Activated CD4-positive, alpha-beta T cell treated with anti-CD3 and anti-CD28 coated beads, Interleukin-2, amount 10 ng/mL, durations not matched to agents 7 days and 5 days (primary cell): ENCODE data around the gene ARHGAP31. TPM values are rescaled to one million over a fixed set of nuclear protein-coding genes. Genes with fewer than 3 reads are reported as not detected.
A peak's percentile ranks its signal among the peaks of the same experiment; 100 is the strongest.

ENCODE experiments used
- CTCF ChIA-PET: fragments of 350-600 bp; sonication (Branson Sonifier 250); formaldehyde crosslinking; loops from one replicate; lab custom pipeline; 2021; ENCODE audit warnings: antibody characterized with exemption; lab: Charles Lee
- POLR2A ChIA-PET: fragments of 350-600 bp; sonication (Branson Sonifier 250); formaldehyde crosslinking; loops from one replicate; lab custom pipeline; 2021; ENCODE audit warnings: antibody characterized with exemption; lab: Charles Lee
- DNase-seq: peaks from one replicate; pipeline ENCODE4 v3.0.0-alpha.2; 2020
- H3K27ac Mint-ChIP-seq: one replicate; pipeline ENCODE4 v1.8.0; 2021; ENCODE audit warnings: mild to moderate bottlenecking, moderate library complexity, mixed read lengths
- H3K27me3 Mint-ChIP-seq: one replicate; pipeline ENCODE4 v1.8.0; 2021; ENCODE audit warnings: mixed read lengths
- H3K36me3 Mint-ChIP-seq: one replicate; pipeline ENCODE4 v1.8.0; 2021; ENCODE audit warnings: low read depth, mixed read lengths
- H3K4me1 Mint-ChIP-seq: one replicate; pipeline ENCODE4 v1.8.0; 2021; ENCODE audit warnings: mixed read lengths
- H3K4me3 Mint-ChIP-seq: one replicate; pipeline ENCODE4 v1.8.0; 2021; ENCODE audit warnings: mild to moderate bottlenecking, moderate library complexity, mixed read lengths
- H3K9me3 Mint-ChIP-seq: one replicate; pipeline ENCODE4 v1.8.0; 2021; ENCODE audit warnings: mixed read lengths
- total RNA-seq, 2 experiments: library from RNA; stranded (reverse); gene quantifications; one replicate each; pipeline ENCODE4 v1.2.3, GENCODE V29; 2021

ARHGAP31 gene
- total RNA-seq, 2 experiments from 2014 or later = 2.0 to 2.4 TPM

DNA sequence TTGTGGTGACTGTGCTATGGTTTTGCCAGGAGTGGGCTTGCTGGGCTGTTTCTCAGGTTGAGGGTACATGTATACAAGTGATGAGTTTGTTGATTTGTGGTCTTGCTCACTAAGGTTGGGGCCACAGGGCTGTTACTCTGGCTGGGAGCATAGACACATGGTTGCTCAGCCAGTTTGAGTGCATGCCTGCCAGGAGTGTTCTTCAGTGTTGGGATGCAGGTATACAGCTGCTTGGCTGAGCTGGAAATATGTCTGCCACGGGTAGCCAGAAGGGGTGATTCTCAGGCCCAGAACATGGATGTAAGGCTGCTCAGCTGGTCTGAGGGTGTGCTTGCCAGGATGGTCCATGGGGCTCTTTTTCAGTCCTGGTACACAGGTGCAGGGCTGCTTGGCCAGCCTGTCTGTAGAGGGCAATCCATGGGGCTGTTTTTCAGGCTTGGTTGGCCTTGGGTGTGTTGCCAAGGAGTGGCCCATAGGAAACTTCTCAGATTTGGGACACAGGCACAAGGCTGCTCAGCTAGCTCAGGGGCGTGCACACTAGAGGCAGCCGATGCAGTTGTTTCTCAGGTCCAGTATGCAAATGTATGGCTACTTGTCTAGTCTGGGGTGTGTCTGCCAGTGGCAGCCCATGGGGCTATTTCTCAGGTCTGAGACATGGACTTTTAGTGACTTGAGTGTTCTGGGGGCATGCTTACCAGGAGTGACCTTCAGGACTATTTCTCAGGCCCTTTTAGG, 5.3 kb upstream of the ARHGAP31 start:
- ChIA-PET CTCF (interaction anchor here (0.6 kb wide), 1 partner anchor 461 kb away, joined by 4 read pairs; no protein-coding TSS in a partner anchor), POLR2A (no interaction called here)
- Mint-ChIP-seq H3K27ac (no peak overlapping the region), H3K9me3 (peaks cover 28% of the 10 kb centered on the region), H3K4me3 (no peak overlapping the region), H3K4me1 (peaks cover 16% of the 10 kb centered on the region), H3K27me3 (peaks cover 35% of the 10 kb centered on the region), H3K36me3 (peaks cover 12% of the 10 kb centered on the region)
- no peak for DNase-seq

DNA sequence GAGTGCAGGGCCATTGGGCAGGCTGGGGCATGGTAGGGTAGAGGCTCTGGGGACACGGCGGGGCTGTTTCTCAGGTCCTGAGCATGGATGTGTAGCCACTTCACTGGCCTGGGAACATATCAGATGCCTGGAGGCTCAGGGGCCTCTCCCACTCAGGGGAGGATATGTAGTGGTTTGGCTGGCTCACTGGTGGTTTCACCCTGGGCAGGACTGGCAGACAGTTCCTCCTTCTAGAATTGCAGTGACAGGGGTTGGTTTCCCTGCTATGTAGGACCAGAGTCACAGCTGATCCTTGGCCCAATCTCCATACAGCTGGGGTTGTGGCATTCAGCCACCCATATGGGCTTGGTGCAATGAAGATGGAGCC, 4.8 kb upstream of the ARHGAP31 start:
- Mint-ChIP-seq H3K4me1 (peaks cover 19% of the 10 kb centered on the region), H3K9me3 (peaks cover 27% of the 10 kb centered on the region), H3K27ac (no peak overlapping the region), H3K4me3 (no peak overlapping the region), H3K36me3 (peaks cover 12% of the 10 kb centered on the region), H3K27me3 (peaks cover 35% of the 10 kb centered on the region)
- ChIA-PET POLR2A (no interaction called here), CTCF (no interaction called here)
- no peak for DNase-seq

DNA sequence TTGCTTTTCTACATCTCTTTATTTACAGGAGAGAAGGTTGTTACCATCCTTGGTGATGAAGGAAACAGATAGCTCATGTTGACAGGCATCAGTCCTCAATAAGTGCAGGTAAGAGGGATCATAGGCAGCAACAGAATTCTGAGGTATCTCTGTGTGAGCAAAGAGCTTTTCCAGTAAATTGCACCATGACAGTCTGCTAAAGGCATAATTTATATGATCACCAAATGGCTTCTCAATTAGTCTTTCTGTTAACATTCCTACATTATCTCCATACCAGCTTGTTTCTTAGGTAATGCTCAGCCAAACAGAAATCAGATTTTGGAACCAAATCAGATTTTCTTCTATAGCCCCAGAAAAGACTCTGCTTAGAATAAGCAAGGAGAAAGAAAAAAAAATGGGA, 3.6 kb upstream of the ARHGAP31 start:
- H3K9me3 Mint-ChIP-seq = peaks cover 27% of the 10 kb centered on the region
- no peak overlapping the region for H3K27ac Mint-ChIP-seq
- H3K36me3 Mint-ChIP-seq = peaks cover 9% of the 10 kb centered on the region
- H3K4me3 Mint-ChIP-seq = no peak overlapping the region
- peaks cover 29% of the 10 kb centered on the region for H3K4me1 Mint-ChIP-seq
- ChIA-PET POLR2A (no interaction called here), CTCF (no interaction called here)
- no peak for DNase-seq
- peaks cover 28% of the 10 kb centered on the region for H3K27me3 Mint-ChIP-seq

DNA sequence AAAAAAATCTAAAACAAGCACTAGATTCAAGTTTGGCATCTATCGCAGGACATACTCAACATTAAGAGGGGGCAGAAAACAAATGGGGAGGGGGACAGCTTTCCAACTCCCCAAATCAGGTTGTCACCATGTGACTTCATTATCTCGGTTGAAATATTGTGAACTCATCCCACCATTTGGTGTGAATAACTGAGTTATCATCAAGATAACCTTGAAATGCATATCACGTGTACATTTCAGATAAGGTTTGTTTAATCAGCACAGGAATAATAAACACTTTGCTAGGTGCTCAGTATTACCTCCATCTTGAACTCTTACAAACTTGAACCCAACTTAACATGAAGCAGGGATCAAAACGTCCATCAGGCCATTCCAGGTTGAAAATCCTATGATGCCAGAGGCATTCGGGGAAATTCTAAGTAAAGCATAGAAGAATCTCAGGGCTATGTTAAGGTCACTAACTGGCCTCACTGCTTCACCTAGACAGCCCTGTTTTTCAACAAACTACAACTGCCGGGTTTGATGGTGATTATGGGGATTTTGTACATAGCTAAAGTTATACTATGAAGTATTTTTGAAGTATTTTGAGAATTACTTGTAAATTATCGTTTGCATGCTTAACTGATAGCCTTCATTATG, 3.0 kb upstream of the ARHGAP31 start:
- Mint-ChIP-seq H3K36me3 (peaks cover 9% of the 10 kb centered on the region), H3K4me1 (peaks cover 35% of the 10 kb centered on the region), H3K9me3 (peaks cover 22% of the 10 kb centered on the region), H3K27ac (no peak overlapping the region), H3K27me3 (peaks cover 28% of the 10 kb centered on the region), H3K4me3 (no peak overlapping the region)
- ChIA-PET CTCF (no interaction called here), POLR2A (no interaction called here)
- no peak for DNase-seq

DNA sequence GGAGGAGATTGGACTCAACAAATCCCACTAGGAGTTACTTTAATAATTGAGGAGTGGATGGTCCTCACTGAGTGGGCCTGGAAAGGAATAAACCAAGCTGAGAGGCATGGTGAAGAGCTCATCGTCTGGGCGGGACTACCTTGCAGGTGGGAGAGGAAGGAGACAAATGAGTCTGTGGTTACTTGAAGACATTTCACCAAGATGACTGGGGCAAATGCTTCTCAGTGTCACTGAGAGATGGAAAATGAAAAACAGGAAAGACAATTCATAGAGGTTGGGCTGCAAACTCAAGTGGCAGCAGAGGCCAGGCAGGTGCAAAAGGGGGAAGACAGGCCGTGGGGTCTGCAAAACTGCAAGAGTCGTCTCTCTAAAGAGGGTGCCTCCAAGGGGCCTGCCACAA, 1.5 kb upstream of the ARHGAP31 start:
- peak; percentile 21 for DNase-seq
- peaks cover 5% of the 10 kb centered on the region for H3K36me3 Mint-ChIP-seq
- H3K27me3 Mint-ChIP-seq = peaks cover 20% of the 10 kb centered on the region
- ChIA-PET POLR2A (no interaction called here), CTCF (interaction anchor here (0.5 to 1.3 kb wide), 4 partner anchors 10 to 46 kb away, joined by 3 to 5 read pairs (median 4); no protein-coding TSS in a partner anchor)
- H3K4me3 Mint-ChIP-seq = peak overlapping the region; percentile 78
- H3K9me3 Mint-ChIP-seq = peaks cover 11% of the 10 kb centered on the region
- H3K4me1 Mint-ChIP-seq = peaks cover 41% of the 10 kb centered on the region
- H3K27ac Mint-ChIP-seq = peak overlapping the region; percentile 86

DNA sequence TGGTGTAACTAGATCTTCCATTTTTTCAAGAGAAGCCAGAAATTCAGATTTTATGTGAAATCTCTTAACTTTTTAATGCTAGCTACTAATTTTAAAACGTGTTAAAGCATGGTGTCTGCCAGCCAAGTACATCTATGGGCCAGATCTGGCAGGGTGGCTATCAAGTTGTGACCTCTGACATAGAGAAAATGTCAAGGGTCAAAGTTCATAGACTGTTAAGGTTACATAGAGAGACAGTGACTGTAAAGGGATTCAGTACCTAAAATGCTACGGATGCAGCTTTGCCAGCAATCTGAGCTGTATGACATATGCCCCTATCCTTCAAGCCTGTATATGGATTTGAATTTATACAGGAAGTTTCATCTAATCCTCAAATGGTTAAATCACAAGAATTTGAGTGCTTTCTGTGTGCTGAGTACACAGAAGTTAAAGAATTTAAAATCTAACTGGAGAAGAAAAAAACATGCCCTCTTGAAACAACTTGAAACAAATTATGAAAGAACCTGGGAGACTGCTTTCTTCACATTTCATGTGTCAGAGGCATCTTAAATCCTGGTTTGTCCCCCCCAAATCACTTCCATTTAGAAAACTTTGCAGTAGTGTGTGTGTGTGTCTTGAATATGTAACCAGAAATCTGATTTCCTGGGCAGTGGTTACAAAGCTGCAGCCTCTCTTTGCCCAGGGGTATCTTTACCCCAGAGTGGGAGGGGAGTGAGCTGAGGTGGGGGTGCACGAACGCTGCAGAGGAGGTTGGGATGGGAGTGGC, 895 bp upstream of the ARHGAP31 start:
- H3K27ac Mint-ChIP-seq = peak overlapping the region; percentile 86
- H3K9me3 Mint-ChIP-seq = peaks cover 4% of the 10 kb centered on the region
- no peak for DNase-seq
- peaks cover 16% of the 10 kb centered on the region for H3K27me3 Mint-ChIP-seq
- peak overlapping the region; percentile 78 for H3K4me3 Mint-ChIP-seq
- peaks cover 3% of the 10 kb centered on the region for H3K36me3 Mint-ChIP-seq
- ChIA-PET CTCF (interaction anchor here (0.9 to 1.7 kb wide), 7 partner anchors 8 to 52 kb away, joined by 3 to 6 read pairs (median 4); no protein-coding TSS in a partner anchor), POLR2A (no interaction called here)
- H3K4me1 Mint-ChIP-seq = peaks cover 47% of the 10 kb centered on the region

DNA sequence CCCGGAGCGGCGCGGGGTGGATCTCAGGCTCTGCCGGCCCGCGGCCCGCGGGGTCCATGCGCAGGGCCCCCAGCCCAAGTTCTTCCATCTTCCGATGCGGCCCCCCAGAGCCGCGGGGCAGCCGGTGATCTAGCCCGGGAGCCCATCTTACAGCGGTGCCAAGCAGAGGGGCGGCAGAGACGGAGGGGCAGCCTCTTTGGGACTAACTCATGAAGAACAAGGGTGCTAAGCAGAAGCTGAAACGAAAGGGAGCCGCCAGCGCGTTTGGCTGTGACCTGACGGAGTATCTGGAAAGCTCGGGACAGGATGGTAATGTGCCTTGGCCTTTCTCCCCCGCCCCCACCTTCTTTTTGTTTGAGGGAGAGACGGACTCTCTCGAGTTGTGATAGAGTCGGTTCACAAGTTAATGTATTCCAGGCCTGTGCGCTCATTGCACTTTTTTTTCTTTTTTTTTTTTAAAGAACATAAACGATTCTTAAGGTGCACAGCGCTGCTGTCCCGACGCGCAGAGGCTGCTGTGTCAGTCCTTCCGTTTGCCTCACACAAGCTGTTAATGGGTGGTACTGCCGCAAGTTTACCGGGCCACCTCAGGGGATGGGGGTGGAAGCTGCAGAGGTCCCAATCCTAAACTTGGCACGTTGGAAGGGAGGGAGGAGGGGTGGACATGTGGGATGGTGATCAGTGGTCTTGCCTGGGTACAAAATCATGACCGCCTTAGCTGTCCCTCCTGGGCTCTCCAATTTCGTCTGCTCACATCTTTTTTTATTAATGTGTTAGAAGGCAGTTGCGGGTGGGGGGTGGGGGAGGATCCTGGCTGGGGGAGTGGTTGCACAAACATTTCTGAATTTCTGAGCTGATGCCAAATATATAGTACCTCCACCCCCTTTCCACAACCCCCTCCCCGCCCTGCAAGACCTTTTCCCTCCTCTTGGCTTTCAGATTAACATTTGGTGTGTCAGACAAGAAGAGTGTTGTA, 801 bp downstream of the ARHGAP31 start:
- no peaks in the 10 kb centered on the region for H3K36me3 Mint-ChIP-seq
- H3K9me3 Mint-ChIP-seq = no peaks in the 10 kb centered on the region
- H3K27me3 Mint-ChIP-seq = peaks cover 16% of the 10 kb centered on the region
- ChIA-PET POLR2A (no interaction called here), CTCF (interaction anchor here (0.7 to 1.7 kb wide), 6 partner anchors 8 to 54 kb away, joined by 3 to 6 read pairs (median 4); no protein-coding TSS in a partner anchor)
- peak overlapping the region; percentile 86 for H3K27ac Mint-ChIP-seq
- H3K4me1 Mint-ChIP-seq = peaks cover 50% of the 10 kb centered on the region
- H3K4me3 Mint-ChIP-seq = peak overlapping the region; percentile 78
- peak; percentile 49 for DNase-seq

DNA sequence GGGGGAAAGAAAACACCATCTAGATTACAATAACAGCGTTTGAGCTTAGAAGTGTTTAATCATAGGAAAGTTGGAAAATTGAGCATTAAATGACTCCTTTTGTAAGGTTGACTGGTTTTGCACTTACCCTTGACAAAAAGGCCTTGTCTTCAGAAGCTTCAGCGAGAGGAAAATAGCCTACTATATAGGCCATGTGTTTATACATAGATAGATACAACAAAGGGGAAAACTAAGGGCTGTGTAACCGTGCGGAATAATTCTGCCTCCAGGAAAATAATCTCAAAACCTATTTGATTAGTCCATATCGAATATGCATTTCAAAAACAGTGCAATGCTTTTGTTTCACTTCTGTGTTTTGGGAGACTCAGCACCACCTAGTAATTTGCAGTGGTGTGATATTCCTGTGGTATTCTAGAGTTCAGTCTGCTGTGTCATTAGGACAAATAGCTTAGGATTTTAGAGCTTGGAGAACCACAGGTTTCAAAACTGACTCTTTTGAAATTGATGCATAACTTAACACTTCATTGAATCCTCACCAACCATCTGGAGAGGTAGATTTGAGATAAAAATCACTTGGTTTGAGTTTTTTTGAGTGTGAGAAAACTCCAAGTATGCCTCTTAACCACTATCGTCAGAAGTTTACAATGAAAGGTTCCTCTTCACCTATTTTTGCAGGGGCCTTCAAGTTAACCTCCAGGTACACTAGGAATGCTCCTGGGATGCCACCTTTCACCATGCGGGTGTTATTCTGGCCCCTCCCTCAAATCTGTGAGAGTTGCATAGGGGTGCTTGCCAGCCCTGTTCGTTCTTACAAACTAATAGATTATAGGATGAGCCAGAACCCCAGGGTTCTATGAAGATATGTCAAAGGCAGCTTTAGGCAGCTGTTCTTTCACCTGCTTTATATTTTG, 1.9 kb downstream of the ARHGAP31 start:
- no peak for DNase-seq
- H3K9me3 Mint-ChIP-seq = no peaks in the 10 kb centered on the region
- no peak overlapping the region for H3K4me3 Mint-ChIP-seq
- POLR2A ChIA-PET = interaction anchor here (0.6 kb wide), 1 partner anchor 41 kb away, joined by 3 read pairs; no protein-coding TSS in a partner anchor
- CTCF ChIA-PET = interaction anchor here (0.7 to 2.0 kb wide), 4 partner anchors 10 to 51 kb away, joined by 3 to 6 read pairs (median 4); no protein-coding TSS in a partner anchor
- H3K27ac Mint-ChIP-seq = no peak overlapping the region
- peaks cover 10% of the 10 kb centered on the region for H3K27me3 Mint-ChIP-seq
- peaks cover 50% of the 10 kb centered on the region for H3K4me1 Mint-ChIP-seq
- H3K36me3 Mint-ChIP-seq = no peaks in the 10 kb centered on the region

DNA sequence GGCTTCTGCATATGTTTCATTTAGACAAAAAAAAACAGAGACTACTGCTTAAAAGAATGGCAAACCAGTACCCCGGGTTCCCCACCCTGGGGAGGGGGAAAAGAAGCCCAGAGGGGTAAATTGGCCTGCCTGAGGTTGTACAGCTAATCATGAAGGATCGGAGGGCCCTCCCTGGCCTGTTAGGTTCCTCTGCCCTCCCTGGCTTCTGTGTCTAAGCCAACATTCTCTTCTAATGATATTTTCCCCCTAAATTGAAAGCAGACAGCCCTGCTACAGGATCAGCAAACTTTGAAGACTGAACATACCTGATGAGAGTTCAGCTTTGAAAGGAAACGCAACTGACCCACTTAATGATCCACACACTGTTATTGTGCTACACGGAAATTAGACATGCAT, 2.5 kb downstream of the ARHGAP31 start:
- Mint-ChIP-seq H3K4me1 (peaks cover 50% of the 10 kb centered on the region), H3K9me3 (no peaks in the 10 kb centered on the region), H3K36me3 (no peaks in the 10 kb centered on the region), H3K27ac (no peak overlapping the region), H3K4me3 (no peak overlapping the region), H3K27me3 (peaks cover 6% of the 10 kb centered on the region)
- DNase-seq = no peak
- CTCF ChIA-PET = interaction anchor here (0.7 to 2.0 kb wide), 3 partner anchors 10 to 376 kb away, joined by 3 to 6 read pairs (median 4); no protein-coding TSS in a partner anchor
- POLR2A ChIA-PET = interaction anchor here (0.6 kb wide), 1 partner anchor 40 kb away, joined by 3 read pairs; no protein-coding TSS in a partner anchor

DNA sequence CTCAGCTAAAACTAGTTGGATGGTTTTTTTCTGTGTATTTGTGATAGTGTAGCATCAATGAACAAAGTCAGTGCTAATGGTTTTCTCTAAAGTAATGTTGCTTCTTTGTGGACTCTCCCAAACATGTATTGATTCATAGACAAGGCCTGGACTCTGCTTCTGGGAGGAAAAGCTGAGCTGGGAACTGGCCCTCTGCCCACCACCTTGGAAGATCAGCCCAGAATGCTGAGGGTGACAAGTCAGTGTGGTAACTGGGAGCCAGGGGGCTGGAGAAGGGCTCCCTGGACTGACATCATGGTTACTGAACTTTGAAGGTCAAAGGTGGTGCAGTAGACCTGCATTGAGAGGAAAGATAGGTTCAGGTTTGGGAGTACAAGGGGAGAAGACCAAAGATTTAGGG, 3.0 kb downstream of the ARHGAP31 start:
- DNase-seq = no peak
- no peak overlapping the region for H3K4me3 Mint-ChIP-seq
- H3K36me3 Mint-ChIP-seq = no peaks in the 10 kb centered on the region
- CTCF ChIA-PET = interaction anchor here (0.7 to 2.0 kb wide), 3 partner anchors 9 to 376 kb away, joined by 3 to 6 read pairs (median 4); no protein-coding TSS in a partner anchor
- H3K27ac Mint-ChIP-seq = no peak overlapping the region
- no peaks in the 10 kb centered on the region for H3K9me3 Mint-ChIP-seq
- POLR2A ChIA-PET = interaction anchor here (0.6 kb wide), 1 partner anchor 40 kb away, joined by 3 read pairs; no protein-coding TSS in a partner anchor
- peaks cover 55% of the 10 kb centered on the region for H3K4me1 Mint-ChIP-seq
- H3K27me3 Mint-ChIP-seq = peaks cover 6% of the 10 kb centered on the region

DNA sequence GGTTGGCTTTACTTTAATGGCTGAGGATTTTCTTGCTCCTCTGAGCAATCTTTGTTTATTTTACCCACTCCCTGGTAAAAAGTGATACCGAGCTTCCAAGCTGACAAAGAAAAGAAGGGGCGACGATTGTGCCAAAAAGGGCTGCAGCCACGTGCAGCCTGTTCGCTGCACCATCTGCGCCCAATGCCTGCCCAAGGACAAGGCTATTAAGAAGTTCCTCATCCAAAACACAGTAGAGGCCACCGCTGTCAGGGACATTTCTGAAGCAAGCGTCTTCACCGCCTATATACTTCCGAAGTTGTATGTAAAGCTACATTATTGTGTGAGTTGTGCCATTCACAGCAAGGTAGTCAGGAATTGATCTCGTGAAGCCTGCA, 4.4 kb downstream of the ARHGAP31 start:
- Mint-ChIP-seq H3K36me3 (no peaks in the 10 kb centered on the region), H3K4me3 (no peak overlapping the region), H3K9me3 (no peaks in the 10 kb centered on the region), H3K4me1 (peaks cover 42% of the 10 kb centered on the region), H3K27ac (no peak overlapping the region), H3K27me3 (peaks cover 5% of the 10 kb centered on the region)
- ChIA-PET POLR2A (no interaction called here), CTCF (interaction anchor here (0.6 to 2.2 kb wide), 3 partner anchors 28 to 444 kb away, joined by 3 to 5 read pairs (median 3); no protein-coding TSS in a partner anchor)
- no peak for DNase-seq
